ENCODE data around the gene PAIP2.

DNA sequence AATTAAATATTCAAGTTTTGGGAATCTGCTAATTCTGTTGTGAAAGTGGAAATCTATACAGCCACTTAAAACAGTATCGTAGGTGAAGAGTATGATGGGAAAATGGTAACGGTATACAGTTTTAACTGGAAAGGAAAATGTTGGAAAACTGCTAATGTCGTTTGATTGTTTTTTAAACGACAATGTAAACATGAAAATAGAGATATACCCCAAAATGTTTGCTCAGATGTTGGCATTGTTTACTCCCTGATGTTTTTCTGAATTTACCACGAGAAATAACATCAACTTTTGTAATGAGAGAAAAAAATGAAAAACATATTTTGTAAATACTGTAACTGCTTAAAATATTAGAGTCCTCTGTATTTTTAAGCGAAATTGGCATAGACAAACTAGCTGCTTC is 45.5 kb upstream of the PAIP2 start:
- TF ChIP-seq CTCF (IDR thresholded peaks at IDR 0.05 in 2 of 3, conservative IDR thresholded peaks at IDR 0.05 in 1 of 3; ENCODE audit: borderline replicate concordance in 1 of 3, insufficient read depth in 1 of 3, low read depth in 2 of 3, low read length in 2 of 3), result no peak
- no peak for TF ChIP-seq SRF (IDR thresholded peaks at IDR 0.05; ENCODE audit: low read depth)
- no peak for TF ChIP-seq RAD21 (IDR thresholded peaks at IDR 0.05; ENCODE audit: low read depth)
- no peak for TF ChIP-seq POLR2AphosphoS5 (IDR thresholded peaks at IDR 0.05; ENCODE audit: low read depth, low read length)
- no peak for TF ChIP-seq POLR2A (IDR thresholded peaks at IDR 0.05; ENCODE audit: borderline replicate concordance, extremely low read depth, insufficient read depth, insufficient read length)

All from HCT116 (cell line).